Smooth muscle cell (in vitro differentiated cells): ENCODE measurements around the gene NOC3L. TPM values are rescaled to one million over a fixed set of nuclear protein-coding genes. Genes with fewer than 3 reads are reported as not detected.
A peak's percentile ranks its signal among the peaks of the same experiment; 100 is the strongest.

ENCODE experiments used
- DNase-seq: peaks from one replicate; lab custom pipeline; 2025; ENCODE audit not compliant: unreplicated experiment; lab: John Stamatoyannopoulos, UW
- H2AFZ ChIP-seq: fragments of 200-600 bp; sonication (generic); 2 replicates; pipeline ENCODE4 v1.6.0; 2016; ENCODE audit warnings: antibody characterized with exemption, low read depth, mild to moderate bottlenecking
- H3F3A ChIP-seq: fragments of 200-600 bp; sonication (generic); 2 replicates; pipeline ENCODE4 v1.6.0; 2017; ENCODE audit warnings: antibody characterized with exemption, low read depth
- H3K27ac ChIP-seq: fragments of 200-600 bp; sonication (generic); 2 replicates; pipeline ENCODE4 v1.5.1; 2016; ENCODE audit warnings: low read depth, mild to moderate bottlenecking
- H3K27me3 ChIP-seq: fragments of 200-600 bp; sonication (generic); 2 replicates; pipeline ENCODE4 v1.6.1; 2016; ENCODE audit warnings: low read depth, mild to moderate bottlenecking
- H3K36me3 ChIP-seq: fragments of 200-600 bp; sonication (generic); 2 replicates; pipeline ENCODE4 v1.5.1; 2016; ENCODE audit warnings: low read depth
- H3K4me1 ChIP-seq: fragments of 200-600 bp; sonication (generic); 2 replicates; pipeline ENCODE4 v1.5.1; 2016; ENCODE audit warnings: low read depth
- H3K4me2 ChIP-seq: fragments of 200-600 bp; sonication (generic); 2 replicates; pipeline ENCODE4 v1.6.0; 2016; ENCODE audit warnings: mild to moderate bottlenecking
- H3K4me3 ChIP-seq: fragments of 200-600 bp; sonication (generic); 2 replicates; pipeline ENCODE4 v1.5.1; 2016; ENCODE audit warnings: mild to moderate bottlenecking
- H3K79me2 ChIP-seq: fragments of 200-600 bp; sonication (generic); 2 replicates; pipeline ENCODE4 v1.6.0; 2016; ENCODE audit warnings: low read depth, mild to moderate bottlenecking
- H3K9ac ChIP-seq: fragments of 200-600 bp; sonication (generic); 2 replicates; pipeline ENCODE4 v1.6.0; 2016; ENCODE audit warnings: low read depth
- H3K9me3 ChIP-seq: fragments of 200-600 bp; sonication (generic); replicated peaks from 2 replicates; pipeline ENCODE4 v1.5.1; 2016; ENCODE audit warnings: low read depth
- H4K20me1 ChIP-seq: fragments of 200-600 bp; sonication (generic); 2 replicates; pipeline ENCODE4 v1.6.0; 2016; ENCODE audit warnings: low read depth
- WGBS: methylation state at CpG from one replicate; pipeline ENCODE4 v1.1.7; 2016; ENCODE audit warnings: low lambda C conversion rate; 5-methylcytosine and 5-hydroxymethylcytosine counted together
- polyA plus RNA-seq: library from polyadenylated mRNA; unstranded; fragments of >200 nt; fragmentation: Nextera tagmentation; extraction: Ambion mirVana; gene quantifications from 2 replicates; pipeline ENCODE4 v1.2.1, GENCODE V29; 2016
- total RNA-seq: library from RNA; depleted of rRNA; stranded (reverse); fragments of >200 nt; gene quantifications from 2 replicates; pipeline ENCODE4 v1.2.3, GENCODE V29; 2014
- TF ChIP-seq, protein P1 (sequence below): fragments of 200-600 bp; sonication (generic); IDR thresholded peaks from 2 replicates; pipeline ENCODE4 v1.5.1; 2017; ENCODE audit warnings: borderline replicate concordance, mild to moderate bottlenecking, antibody characterized with exemption; ENCODE audit not compliant: insufficient read depth, poor library complexity, severe bottlenecking

Gene NOC3L
- total and polyA plus RNA-seq, 2 experiments from 2014 or later: 8.8 to 27.3 TPM

DNA sequence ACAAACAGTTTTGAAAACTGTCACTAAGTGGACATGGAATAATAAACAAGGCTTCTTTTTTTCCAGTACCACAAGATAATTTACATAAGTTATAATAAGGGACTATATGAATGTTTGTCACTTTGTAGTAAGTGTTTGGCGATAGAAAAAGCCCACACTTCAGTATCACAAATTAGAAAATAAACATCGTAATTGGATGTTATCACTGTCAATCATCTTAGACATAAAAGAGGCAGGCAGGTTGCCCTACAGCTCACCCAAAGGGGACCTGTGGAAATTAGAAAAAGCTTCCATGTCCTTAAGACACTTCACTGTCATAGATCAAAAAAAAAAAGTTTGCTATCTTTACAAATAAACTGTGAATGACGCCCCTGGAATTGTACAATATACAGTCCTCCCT lies 3.6 kb upstream of the NOC3L start:
- Histone ChIP-seq H3K9me3 (no peaks in the 10 kb centered on the region), H3K9ac (no peak overlapping the region), H3K27me3 (no peaks in the 10 kb centered on the region), H3K36me3 (no peaks in the 10 kb centered on the region), H3K79me2 (peaks cover 7% of the 10 kb centered on the region), H2AFZ (no peak overlapping the region), H3K4me1 (peaks cover 10% of the 10 kb centered on the region), H3F3A (no peaks in the 10 kb centered on the region), H3K4me3 (no peak overlapping the region), H3K4me2 (no peak overlapping the region), H4K20me1 (no peaks in the 10 kb centered on the region), H3K27ac (no peak overlapping the region)
- no peak for DNase-seq
- WGBS: 97% methylated on average over 3 of the region's 3 CpGs
- TF ChIP-seq, protein P1, sequence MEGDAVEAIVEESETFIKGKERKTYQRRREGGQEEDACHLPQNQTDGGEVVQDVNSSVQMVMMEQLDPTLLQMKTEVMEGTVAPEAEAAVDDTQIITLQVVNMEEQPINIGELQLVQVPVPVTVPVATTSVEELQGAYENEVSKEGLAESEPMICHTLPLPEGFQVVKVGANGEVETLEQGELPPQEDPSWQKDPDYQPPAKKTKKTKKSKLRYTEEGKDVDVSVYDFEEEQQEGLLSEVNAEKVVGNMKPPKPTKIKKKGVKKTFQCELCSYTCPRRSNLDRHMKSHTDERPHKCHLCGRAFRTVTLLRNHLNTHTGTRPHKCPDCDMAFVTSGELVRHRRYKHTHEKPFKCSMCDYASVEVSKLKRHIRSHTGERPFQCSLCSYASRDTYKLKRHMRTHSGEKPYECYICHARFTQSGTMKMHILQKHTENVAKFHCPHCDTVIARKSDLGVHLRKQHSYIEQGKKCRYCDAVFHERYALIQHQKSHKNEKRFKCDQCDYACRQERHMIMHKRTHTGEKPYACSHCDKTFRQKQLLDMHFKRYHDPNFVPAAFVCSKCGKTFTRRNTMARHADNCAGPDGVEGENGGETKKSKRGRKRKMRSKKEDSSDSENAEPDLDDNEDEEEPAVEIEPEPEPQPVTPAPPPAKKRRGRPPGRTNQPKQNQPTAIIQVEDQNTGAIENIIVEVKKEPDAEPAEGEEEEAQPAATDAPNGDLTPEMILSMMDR: no peak

- 79% methylated on average over 1 of the region's 1 CpG for whole genome bisulfite sequencing
- no peaks in the 10 kb centered on the region for H3K27me3 ChIP-seq
- no peaks in the 10 kb centered on the region for H3K36me3 ChIP-seq
- TF ChIP-seq, protein P1: no peak
- H3K4me1 ChIP-seq: peaks cover 12% of the 10 kb centered on the region
- H3K9ac ChIP-seq: no peak overlapping the region
- no peak for DNase-seq
- no peaks in the 10 kb centered on the region for H3K9me3 ChIP-seq
- peaks cover 3% of the 10 kb centered on the region for H3F3A ChIP-seq
- no peak overlapping the region for H3K4me3 ChIP-seq
- H3K79me2 ChIP-seq: peaks cover 20% of the 10 kb centered on the region
- H3K4me2 ChIP-seq: no peak overlapping the region
- no peak overlapping the region for H2AFZ ChIP-seq
- H3K27ac ChIP-seq: no peak overlapping the region
- peaks cover 3% of the 10 kb centered on the region for H4K20me1 ChIP-seq
Measured at GRCh38 chr10:94364482-94364881, 1.7 kb upstream of the NOC3L start.

DNA sequence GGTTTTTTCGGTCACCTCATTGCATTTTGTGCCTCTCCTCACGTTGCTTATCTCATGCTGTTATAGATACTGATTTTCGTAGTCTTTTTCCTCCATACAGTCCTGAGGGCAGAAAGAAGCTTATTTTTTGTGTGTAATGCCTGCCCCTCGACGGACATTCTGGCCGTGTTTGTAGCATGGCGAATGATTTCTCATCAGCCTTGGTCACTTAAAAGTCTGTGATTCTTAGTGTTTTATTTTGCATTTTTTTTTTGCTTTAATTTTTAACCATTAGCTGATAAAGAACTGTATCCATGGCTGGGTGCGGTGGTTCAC lies 469 bp upstream of the NOC3L start:
- Histone ChIP-seq H3K79me2 (peaks cover 20% of the 10 kb centered on the region), H3K27ac (no peak overlapping the region), H3K4me3 (peak overlapping the region; percentile 55), H3K4me2 (peak overlapping the region; percentile 86), H3F3A (peaks cover 13% of the 10 kb centered on the region), H3K27me3 (no peaks in the 10 kb centered on the region), H3K4me1 (peaks cover 12% of the 10 kb centered on the region), H3K36me3 (no peaks in the 10 kb centered on the region), H3K9me3 (no peaks in the 10 kb centered on the region), H4K20me1 (peaks cover 14% of the 10 kb centered on the region), H3K9ac (no peak overlapping the region), H2AFZ (peak overlapping the region; percentile 99)
- TF ChIP-seq, protein P1: no peak
- 60% methylated on average over 8 of the region's 8 CpGs for WGBS
- no peak for DNase-seq

DNA sequence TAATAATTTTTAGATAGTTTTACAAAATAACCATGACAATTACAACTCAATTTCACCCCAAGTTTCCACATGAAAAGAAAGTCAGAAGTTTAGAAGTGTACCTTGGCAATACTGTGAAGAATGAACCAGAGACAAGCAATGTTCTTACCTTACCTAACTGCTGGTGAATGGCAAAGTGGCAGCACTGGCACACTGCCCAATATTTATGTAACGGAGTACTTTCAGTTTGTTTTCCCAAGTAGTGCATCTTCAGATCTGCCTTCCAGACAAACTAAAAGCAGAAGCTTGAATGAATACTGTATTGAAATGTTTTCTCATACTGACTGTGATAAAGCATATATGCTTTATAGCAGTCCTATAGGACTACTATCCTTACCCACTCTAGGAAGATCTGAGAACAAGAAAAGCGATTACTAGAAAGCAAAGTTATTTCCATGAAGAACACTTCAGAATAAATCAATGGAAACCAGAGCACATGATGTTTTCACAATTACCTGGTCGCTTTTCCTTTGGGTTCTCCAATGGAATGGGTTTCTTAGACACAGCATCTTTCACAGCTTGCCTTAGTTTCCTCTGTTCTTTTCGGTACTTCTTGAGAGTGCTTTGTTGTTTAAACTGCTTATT lies 1.5 kb downstream of the NOC3L start:
- Histone ChIP-seq H3K27me3 (no peaks in the 10 kb centered on the region), H3K36me3 (peaks cover 8% of the 10 kb centered on the region), H3K27ac (peak overlapping the region; percentile 90), H3K9me3 (no peaks in the 10 kb centered on the region), H3K4me1 (peaks cover 12% of the 10 kb centered on the region), H3K4me3 (peak overlapping the region; percentile 55), H3K9ac (peak overlapping the region; percentile 82), H2AFZ (no peak overlapping the region), H4K20me1 (peaks cover 26% of the 10 kb centered on the region), H3K4me2 (peak overlapping the region; percentile 86), H3F3A (peaks cover 17% of the 10 kb centered on the region), H3K79me2 (peaks cover 20% of the 10 kb centered on the region)
- DNase-seq: no peak
- WGBS: 93% methylated on average over 4 of the region's 4 CpGs
- TF ChIP-seq, protein P1: no peak
